Measurements from ENCODE around the gene TRRAP.
"Not testable (repeated sequence)": the region's sequence is repeated elsewhere in the genome, so short reads cannot be mapped to it uniquely, and the experiment has no call there.

Gene TRRAP

GRCh38 chr7:99044858-99045257 lies 166.5 kb downstream of the TRRAP start:
- H3K36me3 ChIP-seq (ENCODE audit: control insufficient read depth in 2 of 2, insufficient read depth in 1 of 2, low read length in 2 of 2): peaks cover 11 to 67% of the 10 kb centered on the region in 2 experiments
- CTCF ChIA-PET: interaction anchor here (0.6 kb wide), 1 partner anchor 317 kb away, joined by 3 read pairs; no protein-coding TSS in a partner anchor
- POLR2A ChIA-PET: not testable (repeated sequence)

GRCh38 chr7:99046262-99046661 lies 167.9 kb downstream of the TRRAP start:
- H3K9me3 ChIP-seq (ENCODE audit: control insufficient read depth, insufficient read depth, low read depth, low read length); CTCF ChIA-PET; H3K27ac ChIP-seq (ENCODE audit: extremely low read depth, low read depth, low read length); H3K4me1 ChIP-seq (ENCODE audit: control insufficient read depth, insufficient read depth, low read length); H3K4me3 ChIP-seq (ENCODE audit: low read depth, low read length): not testable (repeated sequence)
- POLR2A ChIA-PET: interaction anchor here (1.1 kb wide), 1 partner anchor 16 kb away, joined by 5 read pairs; no protein-coding TSS in a partner anchor
- peaks cover 10 to 61% of the 10 kb centered on the region in 2 experiments for H3K36me3 ChIP-seq (ENCODE audit: control insufficient read depth in 2 of 2, insufficient read depth in 1 of 2, low read length in 2 of 2)

More at GRCh38 chr7:99044858-99045257, 166.5 kb downstream of the TRRAP start:
- TF ChIP-seq ZNF121 (tag by site-specific recombination; IDR thresholded peaks at IDR 0.05): peak; percentile 84
- H3K4me1 ChIP-seq (ENCODE audit: control insufficient read depth, insufficient read depth, low read length); H3K4me3 ChIP-seq (ENCODE audit: low read depth, low read length); H3K27ac ChIP-seq (ENCODE audit: extremely low read depth, low read depth, low read length); H3K9me3 ChIP-seq (ENCODE audit: control insufficient read depth, insufficient read depth, low read depth, low read length): not testable (repeated sequence)

- POLR2A ChIA-PET: interaction anchor here (1.1 kb wide), 1 partner anchor 15 kb away, joined by 5 read pairs; no protein-coding TSS in a partner anchor
These were observed 168.4 kb downstream of the TRRAP start for GRCh38 chr7:99046722-99047121.

GRCh38 chr7:99047526-99048077 lies 169.3 kb downstream of the TRRAP start:
- no peaks in the 10 kb centered on the region for H3K4me1 ChIP-seq (ENCODE audit: control insufficient read depth, insufficient read depth, low read length)
- H3K9me3 ChIP-seq (ENCODE audit: control insufficient read depth, insufficient read depth, low read depth, low read length): no peaks in the 10 kb centered on the region
- peaks cover 15 to 65% of the 10 kb centered on the region in 2 experiments for H3K36me3 ChIP-seq (ENCODE audit: control insufficient read depth in 2 of 2, insufficient read depth in 1 of 2, low read length in 2 of 2)
- no peak overlapping the region for H3K27ac ChIP-seq (ENCODE audit: extremely low read depth, low read depth, low read length)
- ChIA-PET CTCF (interaction anchor here (0.6 kb wide), 1 partner anchor 50 kb away, joined by 3 read pairs; no protein-coding TSS in a partner anchor), POLR2A (interaction anchor here (0.6 kb wide), 1 partner anchor 31 kb away, joined by 6 read pairs; no protein-coding TSS in a partner anchor)
- no peak overlapping the region for H3K4me3 ChIP-seq (ENCODE audit: low read depth, low read length)
- TF ChIP-seq ZBTB49 (tag by site-specific recombination; IDR thresholded peaks at IDR 0.05; ENCODE audit: low read depth) (no peak), SALL2 (tag by site-specific recombination; IDR thresholded peaks at IDR 0.05; ENCODE audit: borderline replicate concordance) (no peak), YY1 (tag by site-specific recombination; IDR thresholded peaks at IDR 0.05) (no peak), ZNF398 (tag by site-specific recombination; IDR thresholded peaks at IDR 0.05) (no peak), PATZ1 (tag by site-specific recombination; IDR thresholded peaks at IDR 0.05) (no peak), ZNF654 (tag by site-specific recombination; IDR thresholded peaks at IDR 0.05; ENCODE audit: low read depth) (no peak), ZNF341 (tag by site-specific recombination; IDR thresholded peaks at IDR 0.05; ENCODE audit: low read depth) (no peak), KLF9 (tag by site-specific recombination; IDR thresholded peaks at IDR 0.05; ENCODE audit: low read depth) (no peak), ZNF600 (tag by site-specific recombination; IDR thresholded peaks at IDR 0.05) (no peak), ZFHX2 (tag by site-specific recombination; conservative IDR thresholded peaks at IDR 0.05) (no peak), TSHZ1 (tag by site-specific recombination; IDR thresholded peaks at IDR 0.05; ENCODE audit: borderline replicate concordance) (no peak), ZNF555 (tag by site-specific recombination; conservative IDR thresholded peaks at IDR 0.05) (no peak), ZNF664 (tag by site-specific recombination; IDR thresholded peaks at IDR 0.05) (no peak), ZNF561 (tag by site-specific recombination; IDR thresholded peaks at IDR 0.05; ENCODE audit: borderline replicate concordance) (no peak)

More at GRCh38 chr7:99046722-99047121, 168.4 kb downstream of the TRRAP start:
- H3K9me3 ChIP-seq (ENCODE audit: control insufficient read depth, insufficient read depth, low read depth, low read length): no peaks in the 10 kb centered on the region
- TF ChIP-seq ZNF580 (tag by site-specific recombination; IDR thresholded peaks at IDR 0.05): no peak
- no peak overlapping the region for H3K4me3 ChIP-seq (ENCODE audit: low read depth, low read length)
- CTCF ChIA-PET: interaction anchor here (0.6 kb wide), 1 partner anchor 50 kb away, joined by 3 read pairs; no protein-coding TSS in a partner anchor
- no peaks in the 10 kb centered on the region for H3K4me1 ChIP-seq (ENCODE audit: control insufficient read depth, insufficient read depth, low read length)
- H3K36me3 ChIP-seq (ENCODE audit: control insufficient read depth in 2 of 2, insufficient read depth in 1 of 2, low read length in 2 of 2): peaks cover 11 to 61% of the 10 kb centered on the region in 2 experiments
- H3K27ac ChIP-seq (ENCODE audit: extremely low read depth, low read depth, low read length): no peak overlapping the region

All from HEK293 (cell line).